ENCODE results near the gene NLGN4X. TPM values are rescaled to one million over a fixed set of nuclear protein-coding genes. Genes with fewer than 3 reads are reported as not detected.
A peak's percentile ranks its signal among the peaks of the same experiment; 100 is the strongest.

Gene NLGN4X
- total RNA-seq, 1 donor from 2014 or later: 11.5 TPM

DNA sequence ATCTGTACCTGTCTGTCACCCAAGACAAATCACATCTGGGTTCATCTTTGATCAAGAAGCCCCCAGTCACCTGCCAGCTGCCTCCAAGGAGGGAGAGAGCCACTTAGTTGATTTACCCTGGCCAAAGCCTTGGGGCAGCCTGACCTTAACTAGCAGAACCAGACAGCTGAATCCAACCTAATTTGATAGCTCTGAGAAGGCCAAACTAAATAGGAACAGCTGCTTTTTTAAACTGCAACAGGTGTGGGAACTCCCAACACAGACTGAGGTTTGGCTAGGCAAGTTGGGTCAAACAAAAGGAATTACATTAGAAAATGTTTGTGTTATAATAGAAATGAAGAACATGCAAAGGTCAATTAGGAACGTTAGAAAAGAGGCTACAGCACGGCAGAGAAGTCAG lies 375.7 kb downstream of the NLGN4X start:
- no peak overlapping the region for H3K4me2 ChIP-seq (ENCODE audit: low read length)

DNA sequence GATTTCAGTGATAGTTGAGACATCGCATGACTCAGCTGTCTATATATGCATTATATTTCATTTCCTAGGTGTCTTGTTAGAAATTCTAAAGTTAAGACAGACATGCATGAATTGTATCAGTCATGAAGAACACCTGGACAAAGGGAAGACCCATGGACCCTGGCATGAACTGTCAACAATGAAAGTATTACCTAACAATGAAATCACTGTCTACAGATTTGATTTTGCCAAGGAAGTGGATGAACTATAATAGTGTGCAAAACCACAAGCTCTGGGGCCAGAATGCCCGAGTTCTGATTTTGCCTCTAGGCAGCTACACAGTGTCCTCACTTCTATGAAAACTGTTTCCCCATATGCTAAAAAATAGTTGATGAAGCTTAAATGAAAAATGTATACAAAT lies 386.1 kb downstream of the NLGN4X start:
- Histone ChIP-seq H3K27me3 (ENCODE audit: insufficient read depth, low read length) (no peaks in the 10 kb centered on the region), H3K4me1 (ENCODE audit: insufficient read depth, low read length) (no peaks in the 10 kb centered on the region), H2AFZ (ENCODE audit: low read depth, low read length) (no peak overlapping the region), H3K9ac (ENCODE audit: low read length) (no peak overlapping the region), H3K79me2 (ENCODE audit: insufficient read depth, low read length) (no peaks in the 10 kb centered on the region), H3K4me3 (ENCODE audit: insufficient read depth, low read depth, low read length) (no peak overlapping the region), H3K4me2 (ENCODE audit: low read length) (no peak overlapping the region), H3K27ac (ENCODE audit: low read depth, low read length) (no peak overlapping the region), H4K20me1 (ENCODE audit: insufficient read depth, low read length) (no peaks in the 10 kb centered on the region), H3K9me3 (ENCODE audit: insufficient read depth, low read depth, low read length) (no peaks in the 10 kb centered on the region), H3K36me3 (ENCODE audit: insufficient read depth, low read length) (no peaks in the 10 kb centered on the region)
- H3K4me1 Mint-ChIP-seq (ENCODE audit: low read depth, unreplicated experiment): no peaks in the 10 kb centered on the region
- H3K9me3 Mint-ChIP-seq (ENCODE audit: unreplicated experiment): no peaks in the 10 kb centered on the region
- DNase-seq (ENCODE audit: low read depth) (no peak), FAIRE-seq (peak; percentile 98)
- H3K36me3 Mint-ChIP-seq (ENCODE audit: low read depth, unreplicated experiment): no peaks in the 10 kb centered on the region
- TF ChIP-seq, protein P1, sequence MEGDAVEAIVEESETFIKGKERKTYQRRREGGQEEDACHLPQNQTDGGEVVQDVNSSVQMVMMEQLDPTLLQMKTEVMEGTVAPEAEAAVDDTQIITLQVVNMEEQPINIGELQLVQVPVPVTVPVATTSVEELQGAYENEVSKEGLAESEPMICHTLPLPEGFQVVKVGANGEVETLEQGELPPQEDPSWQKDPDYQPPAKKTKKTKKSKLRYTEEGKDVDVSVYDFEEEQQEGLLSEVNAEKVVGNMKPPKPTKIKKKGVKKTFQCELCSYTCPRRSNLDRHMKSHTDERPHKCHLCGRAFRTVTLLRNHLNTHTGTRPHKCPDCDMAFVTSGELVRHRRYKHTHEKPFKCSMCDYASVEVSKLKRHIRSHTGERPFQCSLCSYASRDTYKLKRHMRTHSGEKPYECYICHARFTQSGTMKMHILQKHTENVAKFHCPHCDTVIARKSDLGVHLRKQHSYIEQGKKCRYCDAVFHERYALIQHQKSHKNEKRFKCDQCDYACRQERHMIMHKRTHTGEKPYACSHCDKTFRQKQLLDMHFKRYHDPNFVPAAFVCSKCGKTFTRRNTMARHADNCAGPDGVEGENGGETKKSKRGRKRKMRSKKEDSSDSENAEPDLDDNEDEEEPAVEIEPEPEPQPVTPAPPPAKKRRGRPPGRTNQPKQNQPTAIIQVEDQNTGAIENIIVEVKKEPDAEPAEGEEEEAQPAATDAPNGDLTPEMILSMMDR (IDR thresholded peaks at IDR 0.05; ENCODE audit: insufficient read depth, low read depth, low read length): no peak
- TF ChIP-seq EZH2 (IDR thresholded peaks at IDR 0.05; ENCODE audit: insufficient read depth, low read length): no peak
- no peak overlapping the region for H3K27ac Mint-ChIP-seq (ENCODE audit: unreplicated experiment)
- H3K4me3 Mint-ChIP-seq (ENCODE audit: unreplicated experiment): no peak overlapping the region
- H3K27me3 Mint-ChIP-seq (ENCODE audit: low read depth, unreplicated experiment): no peaks in the 10 kb centered on the region

More for the DNA sequence above, 375.7 kb downstream of the NLGN4X start:
- Mint-ChIP-seq H3K4me1 (ENCODE audit: low read depth, unreplicated experiment) (no peaks in the 10 kb centered on the region), H3K27ac (ENCODE audit: unreplicated experiment) (no peak overlapping the region), H3K36me3 (ENCODE audit: low read depth, unreplicated experiment) (no peaks in the 10 kb centered on the region), H3K27me3 (ENCODE audit: low read depth, unreplicated experiment) (no peaks in the 10 kb centered on the region), H3K9me3 (ENCODE audit: unreplicated experiment) (no peaks in the 10 kb centered on the region), H3K4me3 (ENCODE audit: unreplicated experiment) (no peak overlapping the region)
- H3K27me3 ChIP-seq (ENCODE audit: insufficient read depth, low read length): no peaks in the 10 kb centered on the region
- H3K79me2 ChIP-seq (ENCODE audit: insufficient read depth, low read length): no peaks in the 10 kb centered on the region
- no peaks in the 10 kb centered on the region for H4K20me1 ChIP-seq (ENCODE audit: insufficient read depth, low read length)
- TF ChIP-seq EZH2 (IDR thresholded peaks at IDR 0.05; ENCODE audit: insufficient read depth, low read length): no peak
- TF ChIP-seq, protein P1 (IDR thresholded peaks at IDR 0.05; ENCODE audit: insufficient read depth, low read depth, low read length): no peak
- no peak overlapping the region for H2AFZ ChIP-seq (ENCODE audit: low read depth, low read length)
- no peak for DNase-seq (ENCODE audit: low read depth)
- H3K9me3 ChIP-seq (ENCODE audit: insufficient read depth, low read depth, low read length): no peaks in the 10 kb centered on the region
- FAIRE-seq: no peak
- H3K4me3 ChIP-seq (ENCODE audit: insufficient read depth, low read depth, low read length): no peak overlapping the region
- H3K9ac ChIP-seq (ENCODE audit: low read length): no peak overlapping the region
- H3K4me1 ChIP-seq (ENCODE audit: insufficient read depth, low read length): no peaks in the 10 kb centered on the region
- H3K36me3 ChIP-seq (ENCODE audit: insufficient read depth, low read length): no peaks in the 10 kb centered on the region
- H3K27ac ChIP-seq (ENCODE audit: low read depth, low read length): no peak overlapping the region

All from astrocyte (in vitro differentiated cells and primary cell).